BJ (cell line): ENCODE results near the gene VWF. TPM values are rescaled to one million over a fixed set of nuclear protein-coding genes. Genes with fewer than 3 reads are reported as not detected.

Experiments used
- CTCF ChIA-PET: fragments of 350-600 bp; formaldehyde crosslinking; extraction: SDS; loops from one replicate; lab custom pipeline; 2021; ENCODE audit warnings: antibody characterized with exemption, inconsistent platforms; lab: Yijun Ruan, JAX
- POLR2A ChIA-PET: fragments of 300-600 bp; sonication (Branson Sonifier 250); formaldehyde crosslinking; extraction: SDS; loops from one replicate; lab custom pipeline; 2021; ENCODE audit warnings: antibody characterized with exemption; lab: Charles Lee
- DNase-seq: peaks from one replicate; pipeline ENCODE4 v3.0.0-alpha.2; 2011; ENCODE audit warnings: low read depth
- H3K27me3 ChIP-seq: 2 replicates; pipeline ENCODE4 v1.6.0; 2011; ENCODE audit warnings: low read length; ENCODE audit not compliant: control insufficient read depth, insufficient read depth
- H3K36me3 ChIP-seq: 2 replicates; pipeline ENCODE4 v1.5.1; 2011; ENCODE audit warnings: low read length; ENCODE audit not compliant: control insufficient read depth, insufficient read depth
- H3K4me3 ChIP-seq: 2 replicates; pipeline ENCODE4 v1.5.1; 2011; ENCODE audit warnings: low read depth, mild to moderate bottlenecking, control low read depth, low read length
- polyA plus RNA-seq: library from polyadenylated mRNA; depleted of rRNA; stranded (reverse); fragments of >200 nt; gene quantifications from 2 replicates; pipeline ENCODE4 v1.2.3, GENCODE V29; 2011
- TF ChIP-seq, protein P1 (sequence below): IDR thresholded peaks from 2 replicates; pipeline ENCODE4 v1.5.1; 2011; ENCODE audit warnings: low read depth, mild to moderate bottlenecking, control low read depth, inconsistent platforms, low read length, moderate library complexity; ENCODE audit not compliant: insufficient read depth

The VWF gene
- polyA plus RNA-seq, 1 experiment = 0.06 TPM

- ChIA-PET CTCF (interaction anchor here (1.0 to 2.3 kb wide), 7 partner anchors 9 to 319 kb away, joined by 3 to 9 read pairs (median 5); no protein-coding TSS in a partner anchor), POLR2A (no interaction called here)
- TF ChIP-seq, protein P1, sequence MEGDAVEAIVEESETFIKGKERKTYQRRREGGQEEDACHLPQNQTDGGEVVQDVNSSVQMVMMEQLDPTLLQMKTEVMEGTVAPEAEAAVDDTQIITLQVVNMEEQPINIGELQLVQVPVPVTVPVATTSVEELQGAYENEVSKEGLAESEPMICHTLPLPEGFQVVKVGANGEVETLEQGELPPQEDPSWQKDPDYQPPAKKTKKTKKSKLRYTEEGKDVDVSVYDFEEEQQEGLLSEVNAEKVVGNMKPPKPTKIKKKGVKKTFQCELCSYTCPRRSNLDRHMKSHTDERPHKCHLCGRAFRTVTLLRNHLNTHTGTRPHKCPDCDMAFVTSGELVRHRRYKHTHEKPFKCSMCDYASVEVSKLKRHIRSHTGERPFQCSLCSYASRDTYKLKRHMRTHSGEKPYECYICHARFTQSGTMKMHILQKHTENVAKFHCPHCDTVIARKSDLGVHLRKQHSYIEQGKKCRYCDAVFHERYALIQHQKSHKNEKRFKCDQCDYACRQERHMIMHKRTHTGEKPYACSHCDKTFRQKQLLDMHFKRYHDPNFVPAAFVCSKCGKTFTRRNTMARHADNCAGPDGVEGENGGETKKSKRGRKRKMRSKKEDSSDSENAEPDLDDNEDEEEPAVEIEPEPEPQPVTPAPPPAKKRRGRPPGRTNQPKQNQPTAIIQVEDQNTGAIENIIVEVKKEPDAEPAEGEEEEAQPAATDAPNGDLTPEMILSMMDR = no peak
- DNase-seq = no peak
- H3K27me3 ChIP-seq = no peaks in the 10 kb centered on the region; the same call in none of the 2 replicates
- no peaks in the 10 kb centered on the region for H3K36me3 ChIP-seq
- no peak overlapping the region for H3K4me3 ChIP-seq
Observed at GRCh38 chr12:5964913-5965900, 159.3 kb downstream of the VWF start.

- ChIA-PET POLR2A (no interaction called here), CTCF (interaction anchor here (1.1 to 2.3 kb wide), 5 partner anchors 10 to 321 kb away, joined by 3 to 9 read pairs (median 3); no protein-coding TSS in a partner anchor)
- H3K36me3 ChIP-seq = no peaks in the 10 kb centered on the region
- DNase-seq = no peak
- no peak overlapping the region for H3K4me3 ChIP-seq
- TF ChIP-seq, protein P1 = no peak
- no peaks in the 10 kb centered on the region; the same call in 1 of the 2 replicates for H3K27me3 ChIP-seq
Observed at GRCh38 chr12:5963515-5963914, 161.0 kb downstream of the VWF start.

GRCh38 chr12:5960783-5961182 is 163.7 kb downstream of the VWF start:
- Histone ChIP-seq H3K27me3 (no peaks in the 10 kb centered on the region; the same call in 1 of the 2 replicates), H3K4me3 (no peak overlapping the region), H3K36me3 (no peaks in the 10 kb centered on the region)
- no peak for DNase-seq
- POLR2A ChIA-PET = no interaction called here
- TF ChIP-seq, protein P1 = no peak
- CTCF ChIA-PET = interaction anchor here (1.3 kb wide), 1 partner anchor 27 kb away, joined by 3 read pairs; no protein-coding TSS in a partner anchor

DNA sequence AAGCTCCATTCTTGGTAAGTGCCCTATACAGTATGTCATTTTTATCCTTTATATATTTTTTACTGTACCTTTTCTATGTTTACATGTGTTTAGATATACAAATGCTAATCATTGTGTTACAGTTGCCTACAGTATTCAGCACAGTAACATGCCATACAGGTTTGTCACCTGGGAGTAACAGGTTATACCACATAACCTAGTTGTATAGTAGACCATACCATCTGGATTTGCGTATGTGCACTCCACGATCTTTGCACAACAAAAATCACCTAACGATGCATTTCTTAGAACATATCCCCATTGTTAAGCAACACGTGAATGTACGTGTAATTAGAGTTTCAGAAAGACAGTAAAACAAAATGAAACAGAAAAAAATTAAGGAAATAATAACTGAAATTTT is 167.5 kb downstream of the VWF start:
- ChIA-PET CTCF (interaction anchor here (0.9 to 1.1 kb wide), 2 partner anchors 10 to 17 kb away, joined by 5 to 6 read pairs; no protein-coding TSS in a partner anchor), POLR2A (no interaction called here)
- H3K36me3 ChIP-seq = no peaks in the 10 kb centered on the region
- H3K27me3 ChIP-seq = peaks cover 4% of the 10 kb centered on the region
- no peak overlapping the region for H3K4me3 ChIP-seq
- no peak for DNase-seq
- TF ChIP-seq, protein P1 = no peak

GRCh38 chr12:5954661-5955060 is 169.8 kb downstream of the VWF start:
- Histone ChIP-seq H3K4me3 (no peak overlapping the region), H3K36me3 (no peaks in the 10 kb centered on the region), H3K27me3 (peaks cover 6% of the 10 kb centered on the region)
- no peak for DNase-seq
- CTCF ChIA-PET = interaction anchor here (1.2 kb wide), 1 partner anchor 9 kb away, joined by 3 read pairs; no protein-coding TSS in a partner anchor
- TF ChIP-seq, protein P1 = no peak
- POLR2A ChIA-PET = no interaction called here
